ENCODE measurements around the gene ALDH3B2. TPM values are rescaled to one million over a fixed set of nuclear protein-coding genes. Genes with fewer than 3 reads are reported as not detected.
A peak's percentile ranks its signal among the peaks of the same experiment; 100 is the strongest.

Gene ALDH3B2
- total RNA-seq, 1 donor from 2014 or later, result 0.65 TPM

DNA sequence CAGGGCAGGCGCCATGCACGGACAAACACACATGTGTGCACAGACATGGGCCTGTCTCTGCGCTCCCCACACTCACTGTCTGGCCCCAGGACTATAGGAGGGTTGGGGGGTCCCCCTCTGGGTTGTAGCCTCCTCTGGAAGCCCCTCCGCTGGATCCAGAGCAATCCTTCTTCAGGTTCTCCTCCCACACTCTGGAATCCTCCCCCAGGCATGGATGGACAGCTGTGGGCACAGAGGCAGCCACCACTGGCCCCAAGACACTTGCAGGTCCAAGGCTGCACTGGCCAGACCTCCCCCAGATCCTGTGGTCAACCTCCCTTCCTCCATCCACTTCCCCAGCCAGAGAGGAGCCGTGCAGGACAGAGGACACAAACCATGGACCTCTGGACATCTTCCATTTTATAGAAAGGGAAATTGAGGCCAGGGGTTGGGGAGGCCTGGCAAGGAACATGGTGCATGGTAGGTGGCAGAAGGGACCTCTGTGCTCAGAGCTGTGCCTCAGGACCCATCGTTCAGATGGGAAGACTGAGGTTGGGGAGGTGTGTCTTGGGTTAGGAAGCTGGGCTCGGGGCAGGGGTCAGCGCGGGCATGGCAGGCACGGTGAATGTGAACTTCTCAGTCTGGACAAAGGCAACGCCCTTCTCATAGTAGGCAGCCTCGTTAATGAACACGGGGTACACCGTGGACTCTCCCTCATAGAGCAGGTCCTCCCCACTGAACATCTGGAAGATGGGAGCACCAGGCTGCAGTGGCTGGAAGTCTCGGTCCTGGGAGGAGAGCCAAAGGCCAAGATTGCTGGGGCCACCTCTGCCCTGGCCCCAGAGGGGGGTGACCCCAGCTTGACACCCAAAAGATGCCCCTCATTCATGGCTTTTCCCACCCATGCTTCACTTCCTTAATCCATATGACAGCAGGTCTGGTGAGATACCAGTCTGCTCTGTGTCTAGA is 32.0 kb downstream of the ALDH3B2 start:
- ATAC-seq (no peak), DNase-seq (no peak)
- H3K4me3 ChIP-seq, result no peak overlapping the region
- H3K27ac ChIP-seq, result no peak overlapping the region
- no peaks in the 10 kb centered on the region for H3K36me3 ChIP-seq
- peaks cover 28% of the 10 kb centered on the region for H3K27me3 ChIP-seq (ENCODE audit: low read depth)
- intact Hi-C loops (cut with DNase I), result no loop called here
- no peaks in the 10 kb centered on the region for H3K9me3 ChIP-seq
- TF ChIP-seq, protein P1, sequence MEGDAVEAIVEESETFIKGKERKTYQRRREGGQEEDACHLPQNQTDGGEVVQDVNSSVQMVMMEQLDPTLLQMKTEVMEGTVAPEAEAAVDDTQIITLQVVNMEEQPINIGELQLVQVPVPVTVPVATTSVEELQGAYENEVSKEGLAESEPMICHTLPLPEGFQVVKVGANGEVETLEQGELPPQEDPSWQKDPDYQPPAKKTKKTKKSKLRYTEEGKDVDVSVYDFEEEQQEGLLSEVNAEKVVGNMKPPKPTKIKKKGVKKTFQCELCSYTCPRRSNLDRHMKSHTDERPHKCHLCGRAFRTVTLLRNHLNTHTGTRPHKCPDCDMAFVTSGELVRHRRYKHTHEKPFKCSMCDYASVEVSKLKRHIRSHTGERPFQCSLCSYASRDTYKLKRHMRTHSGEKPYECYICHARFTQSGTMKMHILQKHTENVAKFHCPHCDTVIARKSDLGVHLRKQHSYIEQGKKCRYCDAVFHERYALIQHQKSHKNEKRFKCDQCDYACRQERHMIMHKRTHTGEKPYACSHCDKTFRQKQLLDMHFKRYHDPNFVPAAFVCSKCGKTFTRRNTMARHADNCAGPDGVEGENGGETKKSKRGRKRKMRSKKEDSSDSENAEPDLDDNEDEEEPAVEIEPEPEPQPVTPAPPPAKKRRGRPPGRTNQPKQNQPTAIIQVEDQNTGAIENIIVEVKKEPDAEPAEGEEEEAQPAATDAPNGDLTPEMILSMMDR (IDR thresholded peaks at IDR 0.05), result no peak
- H3K4me1 ChIP-seq, result no peaks in the 10 kb centered on the region

DNA sequence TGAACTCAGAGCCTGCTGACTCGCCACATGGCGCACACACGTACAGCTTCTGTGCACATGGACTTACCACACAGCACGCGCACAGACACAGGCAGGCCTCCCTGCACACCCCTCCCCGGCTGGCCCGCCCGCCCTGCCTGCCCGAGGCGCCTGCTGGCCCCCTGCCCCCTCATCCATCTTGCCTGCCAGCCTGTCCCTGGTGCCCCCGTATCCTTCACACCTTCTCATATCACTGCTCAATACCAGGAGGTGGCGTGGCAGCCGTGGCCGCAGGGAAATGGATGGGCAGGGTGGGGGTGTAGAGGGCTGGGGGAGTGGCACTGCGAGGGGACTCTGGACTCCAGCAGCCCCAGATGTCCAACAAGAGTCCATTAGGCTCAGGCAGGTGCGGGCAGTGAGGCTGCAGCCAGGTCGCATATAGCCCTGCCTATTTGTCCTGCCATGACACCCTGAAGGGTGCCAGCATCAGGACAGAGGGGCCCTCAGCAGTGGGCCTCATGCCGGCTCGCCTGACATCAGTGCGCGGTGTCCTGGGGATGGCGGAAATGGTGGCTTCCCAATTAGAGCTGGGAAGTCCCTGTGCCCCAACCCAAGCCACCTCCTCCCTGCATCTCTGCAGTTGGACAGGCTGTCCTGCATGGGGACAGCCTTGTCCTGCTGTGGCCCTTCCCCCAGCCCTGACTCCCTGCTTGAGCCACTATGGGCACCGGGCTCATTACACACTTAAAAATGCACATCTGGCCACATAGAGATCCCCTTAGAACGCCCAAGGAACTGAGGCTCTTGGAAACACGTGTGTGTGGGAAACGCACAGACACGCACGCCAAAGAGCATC is 32.9 kb downstream of the ALDH3B2 start:
- Histone ChIP-seq H3K9me3 (no peaks in the 10 kb centered on the region), H3K27me3 (ENCODE audit: low read depth) (peaks cover 22% of the 10 kb centered on the region), H3K27ac (no peak overlapping the region), H3K4me1 (no peaks in the 10 kb centered on the region), H3K4me3 (no peak overlapping the region), H3K36me3 (no peaks in the 10 kb centered on the region)
- ATAC-seq, result no peak
- no peak for DNase-seq
- TF ChIP-seq, protein P1 (IDR thresholded peaks at IDR 0.05), result no peak
- intact Hi-C loops (cut with DNase I), result no loop called here

DNA sequence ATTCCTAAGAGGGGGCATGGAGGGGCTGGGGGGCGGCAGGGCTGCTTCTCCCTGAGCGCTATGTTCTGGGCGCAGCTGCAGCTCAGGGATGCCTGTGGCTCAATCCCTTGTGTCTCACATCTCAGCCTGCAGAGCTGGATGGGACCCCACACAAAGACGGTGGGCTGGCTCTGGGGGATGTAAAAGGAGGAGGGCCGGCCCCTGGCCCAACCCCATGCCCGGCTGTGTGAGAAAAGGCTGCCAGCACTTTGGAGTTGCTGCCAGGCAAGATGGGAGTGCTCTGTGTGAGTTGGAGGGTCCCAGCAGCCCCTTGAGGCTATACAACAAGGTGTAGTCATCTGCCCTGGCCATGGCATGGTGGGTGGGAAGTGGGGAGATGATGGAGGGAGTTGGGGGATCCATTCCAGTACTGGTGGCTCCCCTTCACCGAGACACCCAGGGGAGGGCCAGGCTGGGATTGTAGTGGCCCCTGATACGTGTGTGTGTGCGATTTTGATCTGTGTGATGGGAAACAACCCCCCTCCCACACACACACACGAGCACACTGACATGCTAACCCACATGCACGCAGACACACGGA is 33.6 kb downstream of the ALDH3B2 start:
- Histone ChIP-seq H3K4me1 (no peaks in the 10 kb centered on the region), H3K36me3 (no peaks in the 10 kb centered on the region), H3K9me3 (no peaks in the 10 kb centered on the region), H3K27me3 (ENCODE audit: low read depth) (peaks cover 22% of the 10 kb centered on the region), H3K4me3 (no peak overlapping the region), H3K27ac (no peak overlapping the region)
- ATAC-seq (no peak), DNase-seq (no peak)
- intact Hi-C loops (cut with DNase I), result no loop called here
- TF ChIP-seq, protein P1 (IDR thresholded peaks at IDR 0.05), result no peak

DNA sequence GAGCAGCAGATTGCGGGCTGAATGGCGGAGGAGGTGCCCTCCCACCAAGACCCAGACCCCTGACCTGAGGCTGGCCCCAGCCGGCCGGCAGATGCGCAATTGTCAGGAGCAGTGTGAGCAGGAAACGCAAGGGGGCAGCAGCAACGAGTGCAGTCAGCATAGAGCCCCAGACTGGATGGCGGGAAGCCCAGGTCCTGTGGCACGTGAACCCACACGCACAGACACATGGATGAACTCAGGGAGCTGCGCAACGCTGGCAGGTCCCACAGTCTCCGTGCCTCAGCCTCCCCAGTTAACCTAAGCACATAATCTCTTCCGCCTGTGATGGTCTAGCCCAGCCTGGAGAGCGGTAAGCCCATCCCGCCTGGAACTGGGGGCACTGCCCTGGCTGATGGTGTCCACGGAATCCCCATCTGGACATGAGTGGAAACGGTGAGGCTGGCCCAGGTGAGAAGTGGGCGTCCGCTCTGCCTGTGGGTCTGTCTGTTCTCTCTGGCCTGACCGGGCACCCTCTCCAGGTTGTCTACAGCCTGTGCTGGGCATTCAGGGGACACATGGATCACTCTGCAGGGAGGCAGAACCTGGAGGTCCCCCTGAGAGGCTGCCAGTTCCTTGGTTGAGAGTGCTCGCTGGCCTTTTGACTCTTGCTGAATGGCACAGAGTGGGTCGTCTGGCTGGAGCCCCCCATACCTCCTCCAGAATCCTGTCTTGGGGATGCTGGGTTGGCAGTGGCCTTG is 34.2 kb downstream of the ALDH3B2 start:
- H3K4me3 ChIP-seq, result no peak overlapping the region
- no peaks in the 10 kb centered on the region for H3K9me3 ChIP-seq
- peak; percentile 78 to 85 for ATAC-seq
- TF ChIP-seq, protein P1 (IDR thresholded peaks at IDR 0.05), result peak; percentile 61
- peaks cover 23% of the 10 kb centered on the region for H3K27me3 ChIP-seq (ENCODE audit: low read depth)
- intact Hi-C loops (cut with DNase I), result no loop called here
- DNase-seq, result peak; percentile 79
- no peaks in the 10 kb centered on the region for H3K4me1 ChIP-seq
- no peak overlapping the region for H3K27ac ChIP-seq
- no peaks in the 10 kb centered on the region for H3K36me3 ChIP-seq

- H3K27ac ChIP-seq, result no peak within 1 kb of the TSS
- no peaks in the 10 kb centered on the region for H3K36me3 ChIP-seq
- ATAC-seq (no peak), DNase-seq (no peak)
- intact Hi-C loops (cut with DNase I), result no loop called here
- no peaks in the 10 kb centered on the region for H3K4me1 ChIP-seq
- H3K9me3 ChIP-seq, result no peaks in the 10 kb centered on the region
- H3K4me3 ChIP-seq, result no peak within 1 kb of the TSS
- TF ChIP-seq, protein P1 (IDR thresholded peaks at IDR 0.05), result no peak
- peaks cover 29% of the 10 kb centered on the region for H3K27me3 ChIP-seq (ENCODE audit: low read depth)
These were observed 35.0 kb downstream of the ALDH3B2 start, which contains the start of gene TBX10 for GRCh38 chr11:67639438-67639859. TSS of gene TBX10 (minus strand) at chr11:67639763. CDS start at chr11:67639472, 291 bp downstream.

Data from lower lobe of right lung (tissue), 2 donors.